Large intestine (tissue), 3 donors: ENCODE measurements around the gene WFIKKN1. TPM values are rescaled to one million over a fixed set of nuclear protein-coding genes. Genes with fewer than 3 reads are reported as not detected.

ENCODE experiments used
- DNase-seq, 2 donors: peaks; one replicate each; pipeline versions ENCODE4 v3.0.0 to v3.0.0-alpha.2; 2013
- H3K27ac ChIP-seq: one replicate; pipeline ENCODE4 v1.5.1; 2013; ENCODE audit warnings: low read length
- H3K27me3 ChIP-seq: 2 replicates; pipeline ENCODE4 v1.6.1; 2013; ENCODE audit warnings: low read length; ENCODE audit not compliant: control insufficient read depth, insufficient read depth
- H3K36me3 ChIP-seq: 2 replicates; pipeline ENCODE4 v1.6.1; 2013; ENCODE audit warnings: low read length; ENCODE audit not compliant: control insufficient read depth, insufficient read depth
- H3K4me1 ChIP-seq: one replicate; pipeline ENCODE4 v1.6.1; 2013; ENCODE audit warnings: low read length; ENCODE audit not compliant: control insufficient read depth, insufficient read depth
- H3K4me3 ChIP-seq: one replicate; pipeline ENCODE4 v1.5.1; 2013; ENCODE audit warnings: low read length
- H3K9me3 ChIP-seq: one replicate; pipeline ENCODE4 v1.6.1; 2013; ENCODE audit warnings: mild to moderate bottlenecking, low read depth, low read length, moderate library complexity; ENCODE audit not compliant: control insufficient read depth
- WGBS: methylation state at CpG from one replicate; pipeline ENCODE4 v1.1.5; 2013; ENCODE audit warnings: low lambda C conversion rate; ENCODE audit not compliant: insufficient coverage; 5-methylcytosine and 5-hydroxymethylcytosine counted together
- polyA plus RNA-seq: library from polyadenylated mRNA; unstranded; fragments of 120-200 nt; gene quantifications from one replicate; pipeline ENCODE4 v1.2.1, GENCODE V29; 2013

The WFIKKN1 gene
- polyA plus RNA-seq, 1 donor, result 1.6 TPM

DNA sequence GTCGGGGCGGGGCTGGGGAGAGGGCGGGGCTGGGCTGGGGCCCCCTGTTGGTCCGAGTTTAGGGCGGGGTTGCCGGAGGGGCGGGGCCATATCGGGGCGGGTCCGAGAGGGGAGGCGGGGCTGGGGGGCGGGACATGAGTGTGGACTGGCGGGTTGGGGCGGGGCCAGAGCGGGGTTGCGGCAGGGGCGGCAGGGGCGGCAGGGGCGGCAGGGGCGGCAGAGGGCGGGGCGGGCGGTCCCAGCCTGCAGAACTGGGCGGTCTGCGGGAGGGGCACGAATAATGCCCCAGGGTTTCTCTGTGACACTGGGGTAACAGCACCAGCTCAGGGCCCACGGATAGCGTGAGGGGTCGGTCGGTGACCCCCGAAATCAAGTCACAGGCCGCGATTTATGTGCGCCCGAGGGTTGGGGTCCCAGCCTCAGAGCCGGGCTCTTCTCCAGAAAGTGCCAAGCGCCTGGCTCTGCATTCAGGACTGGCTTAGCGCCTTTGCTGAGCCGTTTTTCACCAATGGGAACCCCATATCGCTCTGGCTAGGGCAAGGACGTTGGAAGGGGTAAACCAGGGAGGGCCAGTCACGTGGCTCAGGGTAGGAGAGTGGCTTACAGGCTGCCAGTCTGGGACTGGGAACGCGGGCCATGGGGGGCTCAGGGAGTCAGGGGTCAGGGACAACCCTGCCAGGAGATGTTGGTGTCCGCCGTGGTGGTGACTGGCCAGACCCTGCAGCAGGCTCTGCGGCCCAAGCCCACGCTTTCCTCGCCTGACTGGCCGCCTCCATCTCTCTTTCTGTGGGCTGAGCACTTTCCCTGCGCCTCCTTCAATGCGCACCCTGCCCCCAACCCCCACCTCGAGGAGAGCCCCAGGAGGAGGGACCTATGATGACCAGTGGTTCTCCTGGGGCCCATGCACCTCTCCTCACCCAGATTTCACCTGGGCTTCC lies 6.6 kb downstream of the WFIKKN1 start:
- peak overlapping the region; percentile 78 for H3K4me3 ChIP-seq
- no peaks in the 10 kb centered on the region for H3K27me3 ChIP-seq
- DNase-seq, result peak in 1 of 2 donors; percentile 40
- H3K36me3 ChIP-seq, result peaks cover 8% of the 10 kb centered on the region
- peaks cover 19% of the 10 kb centered on the region for H3K4me1 ChIP-seq
- no CpG with 5 or more reads among the region's 53 CpGs for WGBS
- peak overlapping the region; percentile 97 for H3K27ac ChIP-seq
- H3K9me3 ChIP-seq, result peaks cover 7% of the 10 kb centered on the region

- no peak for DNase-seq
- Histone ChIP-seq H3K27me3 (no peaks in the 10 kb centered on the region), H3K4me1 (peaks cover 26% of the 10 kb centered on the region), H3K27ac (no peak overlapping the region), H3K36me3 (peaks cover 8% of the 10 kb centered on the region), H3K4me3 (no peak overlapping the region), H3K9me3 (peaks cover 5% of the 10 kb centered on the region)
- WGBS, result no CpG with 5 or more reads among the region's 15 CpGs
These were observed 7.3 kb downstream of the WFIKKN1 start for GRCh38 chr16:638034-638543.

DNA sequence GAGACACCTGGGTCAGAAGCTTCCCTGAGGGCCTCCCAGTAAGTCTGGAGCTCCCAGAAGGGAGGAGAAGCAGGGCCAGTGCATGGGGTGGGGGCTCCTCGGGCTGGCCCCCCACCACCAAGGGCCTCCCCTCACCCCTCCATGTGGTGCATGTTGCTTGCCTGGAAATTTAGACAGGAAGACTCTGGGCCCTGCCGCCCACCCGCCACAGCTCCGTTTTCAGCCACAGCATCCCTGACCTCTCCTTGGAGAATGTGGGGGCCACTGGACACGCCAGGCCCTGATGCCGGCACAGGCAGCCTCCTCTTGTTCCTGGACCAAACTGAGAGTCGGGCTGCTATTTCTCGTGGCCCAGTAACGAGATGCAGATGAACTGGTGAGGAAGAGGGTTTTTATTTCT lies 8.1 kb downstream of the WFIKKN1 start:
- no CpG with 5 or more reads among the region's 9 CpGs for WGBS
- Histone ChIP-seq H3K27me3 (no peaks in the 10 kb centered on the region), H3K36me3 (peaks cover 6% of the 10 kb centered on the region), H3K4me1 (peaks cover 29% of the 10 kb centered on the region), H3K9me3 (peaks cover 5% of the 10 kb centered on the region), H3K27ac (no peak overlapping the region), H3K4me3 (no peak overlapping the region)
- DNase-seq, result no peak

DNA sequence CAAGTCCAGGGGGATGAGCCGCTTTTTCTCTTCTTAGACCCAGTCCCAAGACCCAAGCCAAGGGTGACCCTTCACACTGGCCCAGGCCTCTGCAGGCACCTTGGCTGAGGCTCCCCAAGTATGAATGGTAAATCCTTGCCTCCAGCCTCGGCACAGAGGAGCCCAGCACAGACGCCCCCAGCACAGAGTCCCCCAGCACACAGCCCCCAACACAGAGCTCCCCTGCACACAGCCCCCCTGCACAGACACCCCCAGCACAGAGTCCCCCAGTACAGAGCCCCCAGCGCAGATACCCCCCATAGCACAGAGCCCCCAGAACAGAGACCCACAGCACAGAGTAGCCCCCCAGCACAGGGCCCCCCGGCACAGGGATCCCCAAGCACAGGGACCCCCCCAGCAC lies 9.8 kb downstream of the WFIKKN1 start:
- DNase-seq, result no peak
- no peak overlapping the region for H3K27ac ChIP-seq
- no peaks in the 10 kb centered on the region for H3K27me3 ChIP-seq
- H3K9me3 ChIP-seq, result peaks cover 5% of the 10 kb centered on the region
- WGBS, result no CpG with 5 or more reads among the region's 5 CpGs
- peak overlapping the region; percentile 81 for H3K4me3 ChIP-seq
- peaks cover 36% of the 10 kb centered on the region for H3K4me1 ChIP-seq
- H3K36me3 ChIP-seq, result peaks cover 2% of the 10 kb centered on the region

GRCh38 chr16:641326-642188 lies 10.8 kb downstream of the WFIKKN1 start, which contains the start of gene MCRIP2:
MCRIP2 (plus strand) TSS chr16:641828; CDS start chr16:641992, 164 bp downstream.
- peaks cover 5% of the 10 kb centered on the region for H3K9me3 ChIP-seq
- H3K4me3 ChIP-seq, result peak within 1 kb of the TSS; percentile 81
- peak within 1 kb of the TSS; percentile 85 for H3K27ac ChIP-seq
- DNase-seq, result peak; percentile 78 to 91
- WGBS, result no CpG with 5 or more reads among the region's 81 CpGs
- H3K27me3 ChIP-seq, result no peaks in the 10 kb centered on the region
- peaks cover 45% of the 10 kb centered on the region for H3K4me1 ChIP-seq
- peaks cover 2% of the 10 kb centered on the region for H3K36me3 ChIP-seq

- Histone ChIP-seq H3K36me3 (peaks cover 10% of the 10 kb centered on the region), H3K4me3 (peak overlapping the region; percentile 79), H3K27me3 (no peaks in the 10 kb centered on the region), H3K9me3 (peaks cover 5% of the 10 kb centered on the region), H3K4me1 (peaks cover 51% of the 10 kb centered on the region), H3K27ac (peak overlapping the region; percentile 85)
- whole genome bisulfite sequencing, result no CpG with 5 or more reads among the region's 72 CpGs
- peak; percentile 49 to 84 for DNase-seq
These were observed 11.6 kb downstream of the WFIKKN1 start for GRCh38 chr16:642189-643049.

GRCh38 chr16:643050-643368 lies 12.2 kb downstream of the WFIKKN1 start:
- peak overlapping the region; percentile 85 for H3K27ac ChIP-seq
- DNase-seq, result peak in 1 of 2 donors; percentile 21
- H3K4me1 ChIP-seq, result peaks cover 52% of the 10 kb centered on the region
- H3K36me3 ChIP-seq, result peaks cover 10% of the 10 kb centered on the region
- WGBS, result no CpG with 5 or more reads among the region's 13 CpGs
- H3K9me3 ChIP-seq, result peaks cover 8% of the 10 kb centered on the region
- H3K4me3 ChIP-seq, result peak overlapping the region; percentile 79
- H3K27me3 ChIP-seq, result no peaks in the 10 kb centered on the region

DNA sequence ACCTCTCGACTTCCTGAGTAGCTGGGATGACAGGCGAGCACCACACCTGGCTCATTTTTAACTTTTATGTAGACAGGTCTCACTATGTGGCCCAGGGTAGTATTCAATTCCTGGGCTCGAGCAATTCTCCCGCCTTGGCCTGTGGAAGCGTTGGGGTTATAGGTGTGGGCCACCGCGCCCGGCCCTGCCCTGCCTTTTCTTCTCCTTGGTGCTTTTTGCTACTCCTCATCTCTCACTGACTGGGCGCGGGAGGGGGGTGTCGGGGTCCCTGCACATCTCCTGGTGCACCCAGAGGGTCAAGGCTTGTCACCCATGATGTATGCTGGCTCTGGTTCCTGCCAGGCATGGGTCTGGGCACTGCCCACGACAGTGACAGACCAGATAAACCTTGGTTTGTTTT lies 13.8 kb downstream of the WFIKKN1 start:
- DNase-seq, result no peak
- Histone ChIP-seq H3K4me1 (peaks cover 60% of the 10 kb centered on the region), H3K27ac (peak overlapping the region; percentile 78), H3K9me3 (peaks cover 10% of the 10 kb centered on the region), H3K36me3 (peaks cover 10% of the 10 kb centered on the region), H3K27me3 (no peaks in the 10 kb centered on the region), H3K4me3 (no peak overlapping the region)
- 100% methylated on average over 4 of the region's 12 CpGs for WGBS

DNA sequence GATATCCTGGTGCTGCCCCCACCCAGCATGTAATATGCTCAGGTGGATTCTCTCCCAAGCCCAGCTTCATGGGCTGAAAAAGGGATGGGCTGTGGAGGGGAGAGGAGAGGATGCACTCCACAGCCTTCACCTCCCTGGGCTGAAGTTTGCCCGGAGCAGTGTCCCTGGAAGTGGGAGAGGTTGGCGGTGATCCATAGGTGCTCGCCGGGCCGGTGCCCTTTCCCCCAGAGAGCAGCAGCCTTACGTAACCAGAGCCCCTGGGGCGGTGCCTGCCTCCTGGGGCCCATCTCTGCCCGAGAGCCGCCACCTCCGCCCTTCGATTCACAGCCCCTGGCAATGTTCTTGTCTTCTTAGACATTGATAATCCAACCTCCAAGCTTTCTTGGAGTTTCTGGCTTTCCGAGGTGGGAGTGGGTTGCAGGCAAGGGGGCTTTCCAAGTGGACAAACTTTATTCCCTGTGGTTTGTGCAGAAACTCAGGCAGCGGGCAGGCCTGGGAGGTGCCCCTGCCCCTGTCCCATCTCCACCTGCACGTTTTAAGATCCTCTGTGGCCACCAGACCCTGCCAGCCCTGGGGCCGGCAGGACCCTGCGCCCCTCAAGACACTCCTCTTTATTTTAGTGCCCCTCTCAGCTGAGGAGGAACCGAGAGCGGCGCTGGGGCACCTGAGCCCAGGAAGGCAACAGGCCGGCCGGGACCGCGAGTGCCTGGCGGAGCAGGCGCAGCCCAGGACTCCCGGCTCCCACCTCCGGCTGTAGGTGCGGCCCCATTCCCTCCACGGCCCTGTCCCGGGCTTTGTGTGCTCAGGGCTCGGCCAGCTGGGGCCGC lies 15.3 kb downstream of the WFIKKN1 start:
- DNase-seq, result peak; percentile 78 to 86
- Histone ChIP-seq H3K27ac (peak overlapping the region; percentile 78), H3K36me3 (peaks cover 10% of the 10 kb centered on the region), H3K27me3 (no peaks in the 10 kb centered on the region), H3K4me3 (peak overlapping the region; percentile 8), H3K4me1 (peaks cover 59% of the 10 kb centered on the region), H3K9me3 (peaks cover 9% of the 10 kb centered on the region)
- WGBS, result no CpG with 5 or more reads among the region's 32 CpGs
